ENCODE results near the gene LEO1. TPM values are rescaled to one million over a fixed set of nuclear protein-coding genes. Genes with fewer than 3 reads are reported as not detected.
A peak's percentile ranks its signal among the peaks of the same experiment; 100 is the strongest.

The LEO1 gene
- total and polyA plus RNA-seq, 2 experiments from 2014 or later = 28.1 to 36.0 TPM

- Histone ChIP-seq H3K27me3 (replicated peaks; ENCODE audit: insufficient read depth) (no peaks in the 10 kb centered on the region), H3K9me2 (ENCODE audit: insufficient read depth) (no peaks in the 10 kb centered on the region), H3K9ac (peak overlapping the region; percentile 100), H3K9me3 (ENCODE audit: low read depth) (no peaks in the 10 kb centered on the region), H3K4me1 (ENCODE audit: insufficient read depth) (peaks cover 21% of the 10 kb centered on the region), H3K4me2 (ENCODE audit: unreplicated experiment) (peak overlapping the region; percentile 100), H3K27ac (peak overlapping the region; percentile 100), H3F3A (ENCODE audit: insufficient read depth) (peaks cover 37% of the 10 kb centered on the region), H2AFZ (no peak overlapping the region), H3K79me2 (ENCODE audit: insufficient read depth) (peaks cover 48% of the 10 kb centered on the region), H4K20me1 (ENCODE audit: insufficient read depth) (no peaks in the 10 kb centered on the region; the same call in 1 of the 2 replicates), H3K4me3 (peak overlapping the region; percentile 100), H3K36me3 (ENCODE audit: low read depth) (no peaks in the 10 kb centered on the region)
- in situ Hi-C loops (cut with MboI) = no loop called here
- 0 out of 2 replicates have a peak, but pooled peaks have one; percentile 11 for TF ChIP-seq EZH2phosphoT487 (IDR thresholded peaks at IDR 0.05; ENCODE audit: insufficient read depth, low read depth)
- no peak for TF ChIP-seq EZH2 (IDR thresholded peaks at IDR 0.05; ENCODE audit: insufficient read depth, poor library complexity, severe bottlenecking)
- WGBS, 2 experiments (ENCODE audit: low coverage in 1 of 2, low lambda C conversion rate in 2 of 2, missing lambda C conversion rate in 2 of 2) = 0 to 1% methylated on average over 51 to 59 of the region's 100 CpGs
- DNase-seq = peak; percentile 98
Observed at GRCh38 chr15:52019394-52020220, 48.0 kb upstream of the LEO1 start.

GRCh38 chr15:52018693-52019393, 47.3 kb upstream of the LEO1 start, which contains the start of gene MAPK6:
Gene MAPK6 (plus strand): TSS chr15:52019219. CDS start chr15:52046461, 27,242 bp downstream.
- Histone ChIP-seq H3K4me3 (peak within 1 kb of the TSS; percentile 100), H3K9me2 (ENCODE audit: insufficient read depth) (no peaks in the 10 kb centered on the region), H3K27ac (peak within 1 kb of the TSS; percentile 100), H3F3A (ENCODE audit: insufficient read depth) (peaks cover 36% of the 10 kb centered on the region), H3K9ac (peak within 1 kb of the TSS; percentile 100), H3K9me3 (ENCODE audit: low read depth) (no peaks in the 10 kb centered on the region), H4K20me1 (ENCODE audit: insufficient read depth) (no peaks in the 10 kb centered on the region; the same call in 1 of the 2 replicates), H2AFZ (peak within 1 kb of the TSS; percentile 58), H3K4me1 (ENCODE audit: insufficient read depth) (peaks cover 21% of the 10 kb centered on the region), H3K4me2 (ENCODE audit: unreplicated experiment) (peak within 1 kb of the TSS; percentile 100), H3K36me3 (ENCODE audit: low read depth) (no peaks in the 10 kb centered on the region), H3K79me2 (ENCODE audit: insufficient read depth) (peaks cover 40% of the 10 kb centered on the region), H3K27me3 (replicated peaks; ENCODE audit: insufficient read depth) (no peaks in the 10 kb centered on the region)
- in situ Hi-C loops (cut with MboI) = no loop called here
- WGBS, 2 experiments (ENCODE audit: low coverage in 1 of 2, low lambda C conversion rate in 2 of 2, missing lambda C conversion rate in 2 of 2) = 5 to 8% methylated on average over 37 to 59 of the region's 59 CpGs
- TF ChIP-seq EZH2phosphoT487 (IDR thresholded peaks at IDR 0.05; ENCODE audit: insufficient read depth, low read depth) (no peak), EZH2 (IDR thresholded peaks at IDR 0.05; ENCODE audit: insufficient read depth, poor library complexity, severe bottlenecking) (no peak)
- peak; percentile 97 for DNase-seq

GRCh38 chr15:52018244-52018643, 46.7 kb upstream of the LEO1 start:
- Histone ChIP-seq H3K27ac (peak overlapping the region; percentile 100), H3K79me2 (ENCODE audit: insufficient read depth) (peaks cover 34% of the 10 kb centered on the region), H3K4me1 (ENCODE audit: insufficient read depth) (peaks cover 21% of the 10 kb centered on the region), H3K9me3 (ENCODE audit: low read depth) (no peaks in the 10 kb centered on the region), H3K27me3 (replicated peaks; ENCODE audit: insufficient read depth) (no peaks in the 10 kb centered on the region), H3K36me3 (ENCODE audit: low read depth) (no peaks in the 10 kb centered on the region), H3K9me2 (ENCODE audit: insufficient read depth) (no peaks in the 10 kb centered on the region), H3K4me3 (peak overlapping the region; percentile 100), H2AFZ (peak overlapping the region; percentile 58; the same call in 1 of the 2 replicates), H4K20me1 (ENCODE audit: insufficient read depth) (no peaks in the 10 kb centered on the region), H3K9ac (peak overlapping the region; percentile 100), H3F3A (ENCODE audit: insufficient read depth) (peaks cover 36% of the 10 kb centered on the region), H3K4me2 (ENCODE audit: unreplicated experiment) (peak overlapping the region; percentile 71)
- in situ Hi-C loops (cut with MboI) = no loop called here
- TF ChIP-seq EZH2phosphoT487 (IDR thresholded peaks at IDR 0.05; ENCODE audit: insufficient read depth, low read depth) = no peak
- no peak for TF ChIP-seq EZH2 (IDR thresholded peaks at IDR 0.05; ENCODE audit: insufficient read depth, poor library complexity, severe bottlenecking)
- 78 to 80% methylated on average over 7 of the region's 7 CpGs for WGBS, 2 experiments (ENCODE audit: low coverage in 1 of 2, low lambda C conversion rate in 2 of 2, missing lambda C conversion rate in 2 of 2)
- DNase-seq = peak; percentile 40

GRCh38 chr15:52016316-52016715, 44.7 kb upstream of the LEO1 start:
- Histone ChIP-seq H3K9ac (no peak overlapping the region), H3K36me3 (ENCODE audit: low read depth) (no peaks in the 10 kb centered on the region), H2AFZ (no peak overlapping the region), H3F3A (ENCODE audit: insufficient read depth) (peaks cover 37% of the 10 kb centered on the region), H3K4me2 (ENCODE audit: unreplicated experiment) (no peak overlapping the region), H3K4me1 (ENCODE audit: insufficient read depth) (peaks cover 8% of the 10 kb centered on the region), H3K4me3 (no peak overlapping the region), H3K9me2 (ENCODE audit: insufficient read depth) (no peaks in the 10 kb centered on the region), H3K79me2 (ENCODE audit: insufficient read depth) (peaks cover 15% of the 10 kb centered on the region), H3K27me3 (replicated peaks; ENCODE audit: insufficient read depth) (no peaks in the 10 kb centered on the region), H3K9me3 (ENCODE audit: low read depth) (no peaks in the 10 kb centered on the region), H4K20me1 (ENCODE audit: insufficient read depth) (no peaks in the 10 kb centered on the region), H3K27ac (no peak overlapping the region)
- DNase-seq = no peak
- in situ Hi-C loops (cut with MboI) = no loop called here
- TF ChIP-seq EZH2 (IDR thresholded peaks at IDR 0.05; ENCODE audit: insufficient read depth, poor library complexity, severe bottlenecking) (no peak), EZH2phosphoT487 (IDR thresholded peaks at IDR 0.05; ENCODE audit: insufficient read depth, low read depth) (no peak)
- WGBS, 2 experiments (ENCODE audit: low coverage in 1 of 2, low lambda C conversion rate in 2 of 2, missing lambda C conversion rate in 2 of 2) = 98 to 100% methylated on average over 2 of the region's 2 CpGs

All from GM23248 (cell line).